ENCODE measurements around the gene CBFA2T3.

DNA sequence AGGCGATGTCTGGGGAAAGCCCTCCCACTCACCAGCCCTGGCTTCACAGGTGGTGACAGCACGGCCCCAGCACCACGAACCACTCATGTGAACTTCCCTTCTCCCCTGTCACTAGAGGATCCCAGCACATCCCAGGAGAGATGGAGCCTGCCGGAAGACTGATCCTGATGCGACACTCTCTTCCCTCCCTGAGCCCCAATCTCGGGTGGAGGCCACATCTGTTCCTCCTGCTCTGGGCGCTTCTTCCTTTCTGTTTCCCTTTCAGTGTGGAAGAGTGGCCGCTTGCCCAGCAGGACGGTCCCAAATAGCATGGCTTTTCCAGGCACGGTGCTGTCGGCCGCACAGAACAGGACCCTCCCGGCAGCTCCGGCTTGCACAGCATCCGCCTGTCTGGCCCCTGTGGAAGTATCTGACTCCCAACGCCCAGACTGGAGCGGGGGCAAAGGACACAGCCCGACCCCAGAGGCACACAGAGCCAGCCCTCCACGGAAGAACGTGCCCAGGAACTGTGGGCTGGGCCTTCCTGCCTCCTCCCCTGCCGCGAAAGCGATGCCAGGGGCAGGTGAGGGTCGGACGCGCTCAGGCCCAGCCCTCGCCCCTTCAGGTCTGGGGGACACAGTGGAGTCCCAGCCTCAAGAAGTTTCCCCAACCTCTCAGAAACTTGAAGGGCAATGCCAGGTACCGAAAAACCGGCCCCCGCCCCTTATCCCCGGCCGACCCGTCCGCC is 37.6 kb downstream of the CBFA2T3 start:
- TF ChIP-seq JUN (IDR thresholded peaks at IDR 0.05; ENCODE audit: low read depth, low read length) (no peak), FOSL1 (IDR thresholded peaks at IDR 0.05; ENCODE audit: insufficient read depth, low read depth, low read length) (no peak), EZH2 (IDR thresholded peaks at IDR 0.05; ENCODE audit: low read depth, low read length, severe bottlenecking) (no peak), POLR2AphosphoS5 (IDR thresholded peaks at IDR 0.05; ENCODE audit: low read depth, low read length) (no peak), CBX8 (IDR thresholded peaks at IDR 0.05; ENCODE audit: borderline replicate concordance, low read depth, low read length) (no peak), EP300 (IDR thresholded peaks at IDR 0.05; ENCODE audit: borderline replicate concordance in 1 of 2, low read depth in 2 of 2, low read length in 2 of 2) (no peak)
- TF ChIP-seq, protein P1, sequence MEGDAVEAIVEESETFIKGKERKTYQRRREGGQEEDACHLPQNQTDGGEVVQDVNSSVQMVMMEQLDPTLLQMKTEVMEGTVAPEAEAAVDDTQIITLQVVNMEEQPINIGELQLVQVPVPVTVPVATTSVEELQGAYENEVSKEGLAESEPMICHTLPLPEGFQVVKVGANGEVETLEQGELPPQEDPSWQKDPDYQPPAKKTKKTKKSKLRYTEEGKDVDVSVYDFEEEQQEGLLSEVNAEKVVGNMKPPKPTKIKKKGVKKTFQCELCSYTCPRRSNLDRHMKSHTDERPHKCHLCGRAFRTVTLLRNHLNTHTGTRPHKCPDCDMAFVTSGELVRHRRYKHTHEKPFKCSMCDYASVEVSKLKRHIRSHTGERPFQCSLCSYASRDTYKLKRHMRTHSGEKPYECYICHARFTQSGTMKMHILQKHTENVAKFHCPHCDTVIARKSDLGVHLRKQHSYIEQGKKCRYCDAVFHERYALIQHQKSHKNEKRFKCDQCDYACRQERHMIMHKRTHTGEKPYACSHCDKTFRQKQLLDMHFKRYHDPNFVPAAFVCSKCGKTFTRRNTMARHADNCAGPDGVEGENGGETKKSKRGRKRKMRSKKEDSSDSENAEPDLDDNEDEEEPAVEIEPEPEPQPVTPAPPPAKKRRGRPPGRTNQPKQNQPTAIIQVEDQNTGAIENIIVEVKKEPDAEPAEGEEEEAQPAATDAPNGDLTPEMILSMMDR (IDR thresholded peaks at IDR 0.05; ENCODE audit: control extremely low read depth in 1 of 3, insufficient read depth in 1 of 3, low read depth in 1 of 3, low read length in 3 of 3): no peak
- TF ChIP-seq, protein P2, sequence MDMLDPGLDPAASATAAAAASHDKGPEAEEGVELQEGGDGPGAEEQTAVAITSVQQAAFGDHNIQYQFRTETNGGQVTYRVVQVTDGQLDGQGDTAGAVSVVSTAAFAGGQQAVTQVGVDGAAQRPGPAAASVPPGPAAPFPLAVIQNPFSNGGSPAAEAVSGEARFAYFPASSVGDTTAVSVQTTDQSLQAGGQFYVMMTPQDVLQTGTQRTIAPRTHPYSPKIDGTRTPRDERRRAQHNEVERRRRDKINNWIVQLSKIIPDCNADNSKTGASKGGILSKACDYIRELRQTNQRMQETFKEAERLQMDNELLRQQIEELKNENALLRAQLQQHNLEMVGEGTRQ (IDR thresholded peaks at IDR 0.05; ENCODE audit: low read length): no peak
